DND-41 (cell line): ENCODE results near the gene SCRN1.
"Not testable (repeated sequence)": the region's sequence is repeated elsewhere in the genome, so short reads cannot be mapped to it uniquely, and the experiment has no call there.

Source experiments
- ATAC-seq: fragments of 200-7000 bp; cut with Tn5 transposase; 3 replicates; pipeline ENCODE4 v1.9.1; 2021; ENCODE audit warnings: low read depth; ENCODE audit not compliant: insufficient read depth
- DNase-seq: peaks from one replicate; pipeline ENCODE4 v3.0.0-alpha.2; 2020
- H2AFZ ChIP-seq: 2 replicates; pipeline ENCODE4 v1.6.0; 2012; ENCODE audit warnings: low read depth, low read length
- H3K27ac ChIP-seq: 2 replicates; pipeline ENCODE4 v1.5.1; 2012; ENCODE audit warnings: low read length, inconsistent platforms
- H3K27me3 ChIP-seq: fragments of 200-600 bp; sonication (generic); 2 replicates; pipeline ENCODE4 v1.6.0; 2012; ENCODE audit warnings: low read length, mild to moderate bottlenecking, inconsistent platforms; ENCODE audit not compliant: insufficient read depth, poor library complexity
- H3K36me3 ChIP-seq: 2 replicates; pipeline ENCODE4 v1.5.1; 2012; ENCODE audit warnings: low read length, inconsistent platforms; ENCODE audit not compliant: insufficient read depth
- H3K4me1 ChIP-seq: 2 replicates; pipeline ENCODE4 v1.5.1; 2012; ENCODE audit warnings: mild to moderate bottlenecking, low read length; ENCODE audit not compliant: insufficient read depth
- H3K4me2 ChIP-seq: 2 replicates; pipeline ENCODE4 v1.6.0; 2012; ENCODE audit warnings: mild to moderate bottlenecking, moderate library complexity, low read length, inconsistent platforms; ENCODE audit not compliant: insufficient read depth
- H3K4me3 ChIP-seq, 2 experiments: fragments of 200-600 bp in 1 of 2; shearing (Covaris generic) in 1 of 2; 2 replicates each; pipeline ENCODE4 v1.5.1; 2012 to 2016; ENCODE audit warnings: inconsistent platforms in 2 of 2, low read length in 2 of 2, mild to moderate bottlenecking in 2 of 2, low read depth in 1 of 2, moderate library complexity in 1 of 2
- H3K79me2 ChIP-seq: 2 replicates; pipeline ENCODE4 v1.6.0; 2012; ENCODE audit warnings: low read length, inconsistent platforms; ENCODE audit not compliant: insufficient read depth
- H3K9ac ChIP-seq: 2 replicates; pipeline ENCODE4 v1.6.0; 2012; ENCODE audit warnings: low read depth, mild to moderate bottlenecking, inconsistent platforms, low read length, moderate library complexity
- H3K9me3 ChIP-seq: 2 replicates; pipeline ENCODE4 v1.5.1; 2012; ENCODE audit warnings: low read length, moderate library complexity, mild to moderate bottlenecking, inconsistent platforms; ENCODE audit not compliant: insufficient read depth, severe bottlenecking
- H4K20me1 ChIP-seq: 2 replicates; pipeline ENCODE4 v1.6.0; 2012; ENCODE audit warnings: low read length; ENCODE audit not compliant: insufficient read depth
- CTCF ChIP-seq: IDR thresholded peaks from 2 replicates; pipeline ENCODE4 v1.5.1; 2012; ENCODE audit warnings: borderline replicate concordance, low read length, moderate library complexity, mild to moderate bottlenecking; ENCODE audit not compliant: poor library complexity, severe bottlenecking; ENCODE audit errors: extremely low read depth
- EZH2 ChIP-seq: IDR thresholded peaks from 3 replicates; pipeline ENCODE4 v1.6.1; 2012; ENCODE audit warnings: borderline replicate concordance, low read depth, mild to moderate bottlenecking, moderate library complexity, low read length, inconsistent platforms; ENCODE audit not compliant: severe bottlenecking

The SCRN1 gene

GRCh38 chr7:29968683-29969395 is 20.8 kb downstream of the SCRN1 start:
- H3K9me3 ChIP-seq: no peaks in the 10 kb centered on the region
- TF ChIP-seq CTCF: no peak
- no peak for TF ChIP-seq EZH2
- ATAC-seq (no peak), DNase-seq (no peak)
- no peaks in the 10 kb centered on the region for H3K79me2 ChIP-seq
- no peak overlapping the region for H3K4me2 ChIP-seq
- H3K27ac ChIP-seq: no peak overlapping the region
- H3K27me3 ChIP-seq: peaks cover 14% of the 10 kb centered on the region
- H3K9ac ChIP-seq: no peak overlapping the region
- no peak overlapping the region for H3K4me3 ChIP-seq
- H2AFZ ChIP-seq: no peak overlapping the region
- H3K36me3 ChIP-seq: no peaks in the 10 kb centered on the region
- no peaks in the 10 kb centered on the region for H4K20me1 ChIP-seq
- no peaks in the 10 kb centered on the region for H3K4me1 ChIP-seq

GRCh38 chr7:29965030-29965429 is 24.6 kb downstream of the SCRN1 start:
- ATAC-seq (no peak), DNase-seq (no peak)
- H3K4me2 ChIP-seq: no peak overlapping the region
- H3K4me1 ChIP-seq: no peaks in the 10 kb centered on the region
- H3K79me2 ChIP-seq: no peaks in the 10 kb centered on the region
- peaks cover 9% of the 10 kb centered on the region for H3K27me3 ChIP-seq
- H3K27ac ChIP-seq: no peak overlapping the region
- TF ChIP-seq CTCF (no peak), EZH2 (no peak)
- no peak overlapping the region for H2AFZ ChIP-seq
- H4K20me1 ChIP-seq: no peaks in the 10 kb centered on the region
- no peak overlapping the region for H3K4me3 ChIP-seq
- no peaks in the 10 kb centered on the region for H3K36me3 ChIP-seq
- H3K9me3 ChIP-seq: peaks cover 2% of the 10 kb centered on the region
- no peak overlapping the region for H3K9ac ChIP-seq

- Histone ChIP-seq H3K9ac (no peak overlapping the region), H3K27ac (no peak overlapping the region), H2AFZ (no peak overlapping the region), H3K27me3 (peaks cover 6% of the 10 kb centered on the region), H3K36me3 (no peaks in the 10 kb centered on the region), H3K4me3 (no peak overlapping the region), H4K20me1 (no peaks in the 10 kb centered on the region), H3K79me2 (no peaks in the 10 kb centered on the region), H3K4me2 (no peak overlapping the region), H3K4me1 (no peaks in the 10 kb centered on the region), H3K9me3 (peaks cover 2% of the 10 kb centered on the region)
- DNase-seq (no peak), ATAC-seq (no peak)
- TF ChIP-seq EZH2 (no peak), CTCF (no peak)
These were observed 27.6 kb downstream of the SCRN1 start for GRCh38 chr7:29962035-29962434.

GRCh38 chr7:29961611-29962010 is 28.0 kb downstream of the SCRN1 start:
- H2AFZ ChIP-seq, H3K4me1 ChIP-seq, H3K9ac ChIP-seq, H3K4me3 ChIP-seq, H3K79me2 ChIP-seq, H3K4me2 ChIP-seq, H3K27ac ChIP-seq, H4K20me1 ChIP-seq, H3K9me3 ChIP-seq, DNase-seq, ATAC-seq, H3K36me3 ChIP-seq, H3K27me3 ChIP-seq: not testable (repeated sequence)
